Glomerular visceral epithelial cell (primary cell): ENCODE measurements around the gene TMEM143.
A peak's percentile ranks its signal among the peaks of the same experiment; 100 is the strongest.

Experiments
- DNase-seq: peaks from one replicate; pipeline ENCODE4 v3.0.0-alpha.2; 2016; ENCODE audit errors: extremely low spot score

The TMEM143 gene

DNA sequence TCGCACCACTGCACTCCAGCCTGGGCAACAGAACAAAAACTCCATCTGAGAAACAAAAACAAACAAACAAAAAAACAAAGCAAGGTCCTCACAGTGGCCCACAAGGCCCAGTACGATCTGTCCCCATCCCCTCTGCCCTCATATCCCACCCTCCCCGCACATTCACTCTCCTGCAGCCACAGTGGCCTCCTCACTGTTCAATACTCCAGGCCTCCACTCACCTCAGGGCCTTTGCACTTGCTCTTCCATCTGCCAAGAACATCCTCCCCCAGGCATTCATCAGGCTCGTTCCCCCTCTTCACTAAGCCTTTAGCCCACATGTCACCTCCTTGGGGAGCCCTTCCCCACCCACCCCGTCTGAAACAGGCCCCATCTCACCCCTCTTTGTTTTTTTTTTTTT, 4.6 kb downstream of the TMEM143 start:
- no peak for DNase-seq

GRCh38 chr19:48355365-48355954, 8.3 kb downstream of the TMEM143 start:
- no peak for DNase-seq

DNA sequence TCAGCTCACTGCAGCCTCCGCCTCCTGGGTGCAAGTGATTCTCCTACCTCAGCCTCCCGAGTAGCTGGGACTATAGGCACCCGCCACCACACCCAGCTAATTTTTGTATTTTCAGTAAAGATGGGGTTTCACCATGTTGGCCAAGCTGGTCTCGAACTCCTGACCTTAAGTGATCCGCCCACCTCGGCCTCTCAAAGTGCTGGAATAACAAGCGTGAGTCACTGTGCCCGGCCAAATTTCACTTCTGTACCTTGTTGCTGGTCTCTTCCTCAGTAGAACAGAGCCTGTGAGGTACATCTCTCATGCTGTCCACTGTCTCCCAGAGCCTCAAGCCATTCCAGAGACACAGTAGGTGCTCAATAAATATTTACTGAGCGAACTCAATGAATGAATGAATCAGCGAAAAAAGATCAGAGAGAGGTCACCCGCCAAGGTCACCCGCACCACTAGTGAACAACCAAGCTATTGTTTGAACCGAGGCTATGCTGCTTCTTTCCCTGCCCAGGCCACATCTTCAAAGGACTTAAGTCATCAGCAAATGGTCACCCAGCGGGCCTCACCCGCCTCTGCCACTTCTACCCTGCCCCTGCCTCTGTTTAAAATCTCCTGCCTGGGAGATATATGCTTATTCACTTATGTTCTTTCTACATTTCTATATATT, 9.3 kb downstream of the TMEM143 start:
- DNase-seq: no peak

DNA sequence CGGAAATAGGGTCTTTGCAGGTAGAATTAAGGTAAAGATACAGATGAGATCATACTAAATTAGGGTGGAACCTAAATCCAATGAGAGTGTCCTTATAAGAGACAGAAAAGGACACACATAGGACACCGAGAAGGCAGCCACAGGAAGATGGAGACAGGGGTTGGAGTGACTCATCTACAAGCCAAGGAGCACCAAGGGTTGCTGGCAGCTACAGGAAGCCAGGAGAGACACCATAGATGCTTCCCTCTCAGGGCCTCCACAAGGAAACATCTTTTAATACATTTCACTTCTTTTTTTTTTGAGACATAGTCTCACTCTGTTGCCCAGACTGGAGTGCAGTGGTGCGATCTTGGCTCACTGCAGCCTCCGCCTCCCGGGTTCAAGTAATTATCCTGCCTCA, 10.1 kb downstream of the TMEM143 start:
- DNase-seq: no peak

DNA sequence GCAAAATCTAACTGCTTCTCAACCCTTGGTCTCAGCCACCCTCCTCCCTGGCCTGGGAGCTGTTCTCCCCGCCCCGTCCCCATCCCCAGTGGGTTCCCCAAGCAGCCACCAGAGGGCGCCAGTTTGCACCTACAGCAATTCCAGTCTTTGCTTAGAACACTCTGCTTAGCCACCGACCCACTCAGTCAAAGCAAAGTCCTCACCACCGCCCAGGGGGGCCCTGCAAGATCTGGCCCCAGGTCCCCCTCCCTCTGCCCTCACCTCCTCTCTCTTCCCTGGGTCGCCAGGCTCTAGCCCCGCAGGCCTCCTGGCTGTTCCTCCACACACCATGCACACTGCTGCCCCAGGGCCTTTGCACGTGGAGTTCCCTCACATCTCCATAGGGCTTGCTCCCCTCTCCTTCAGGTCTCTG, 12.4 kb downstream of the TMEM143 start:
- DNase-seq: peak; percentile 61

- no peak for DNase-seq
Measured at GRCh38 chr19:48350856-48351255, 12.9 kb downstream of the TMEM143 start.

DNA sequence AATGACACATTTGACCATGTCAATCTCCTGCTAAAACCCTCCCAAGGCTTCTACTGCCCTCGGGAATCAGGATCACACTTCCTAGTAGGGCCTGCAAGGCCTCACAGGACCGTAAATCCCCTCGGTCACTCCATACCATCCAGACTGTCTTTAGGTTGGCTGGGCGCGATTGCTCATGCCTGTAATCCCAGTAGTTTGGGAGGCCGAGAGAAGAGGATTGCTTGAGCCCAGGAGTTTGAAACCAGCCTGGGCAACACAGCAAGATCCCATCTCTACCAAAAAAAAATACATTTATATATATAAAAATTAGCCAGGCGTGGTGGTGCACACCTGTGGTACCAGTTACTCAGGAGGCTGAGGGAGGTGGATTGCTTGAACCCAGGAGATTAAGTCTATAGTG, 15.0 kb downstream of the TMEM143 start:
- no peak for DNase-seq

DNA sequence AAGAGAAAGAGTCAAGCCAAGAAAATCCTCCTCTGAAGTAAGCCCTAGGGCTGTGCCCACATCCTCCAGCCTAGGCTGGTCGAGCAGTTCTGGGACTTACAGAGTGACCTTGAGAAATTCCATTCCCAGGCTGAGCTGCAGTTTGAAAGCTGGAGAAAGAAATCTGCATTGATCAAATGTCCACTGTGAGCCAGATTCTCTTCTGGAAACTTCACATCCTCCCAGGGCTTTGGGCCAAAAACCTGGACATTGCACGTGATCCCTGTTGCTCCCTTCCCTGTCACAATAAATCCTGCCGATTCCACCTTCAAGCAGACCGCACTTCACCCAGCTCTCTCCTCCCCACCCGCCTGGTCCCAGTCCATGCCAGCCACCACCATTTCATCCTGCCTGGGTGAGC, 15.7 kb downstream of the TMEM143 start:
- DNase-seq: no peak

GRCh38 chr19:48346191-48346590, 17.5 kb downstream of the TMEM143 start:
- DNase-seq: no peak

DNA sequence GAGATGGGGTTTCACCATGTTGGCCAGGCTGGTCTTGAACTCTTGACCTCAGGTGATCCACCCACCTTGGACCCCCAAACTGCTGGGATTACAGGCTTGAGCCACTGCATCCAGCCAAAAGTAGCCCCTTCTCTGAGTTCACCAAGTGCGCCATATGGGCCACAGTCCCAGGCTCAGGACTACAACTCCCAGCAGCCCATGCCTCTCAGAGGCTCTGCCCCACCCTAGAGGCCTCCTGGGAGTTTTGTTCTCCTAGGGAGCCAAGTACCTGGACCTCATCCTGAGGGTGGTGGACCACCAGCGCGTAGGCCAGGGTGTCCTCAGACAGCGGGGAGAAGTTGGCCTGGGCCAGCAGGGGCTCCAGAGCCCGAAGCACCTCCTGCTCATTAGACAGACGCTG, 18.8 kb downstream of the TMEM143 start:
- no peak for DNase-seq

GRCh38 chr19:48342841-48343540, 20.7 kb downstream of the TMEM143 start:
- DNase-seq: no peak

DNA sequence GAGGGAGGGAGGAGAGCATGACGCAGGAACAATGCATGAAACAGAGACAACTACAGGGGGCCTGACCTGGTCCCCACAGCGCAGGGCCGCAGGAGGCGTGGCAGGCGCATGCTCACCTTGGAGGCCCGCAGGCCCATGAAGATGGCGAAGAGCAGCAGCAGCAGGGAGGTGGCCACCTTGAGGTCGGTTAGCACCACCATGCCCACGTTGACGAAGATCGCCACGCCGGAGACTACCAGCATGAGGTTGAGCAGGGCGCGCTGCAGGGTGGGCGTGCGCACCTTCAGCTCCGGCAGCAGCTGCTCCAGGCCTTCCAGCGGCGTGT, 21.4 kb downstream of the TMEM143 start:
- DNase-seq: no peak

GRCh38 chr19:48341515-48342413, 22.0 kb downstream of the TMEM143 start:
- no peak for DNase-seq

GRCh38 chr19:48340995-48341394, 22.7 kb downstream of the TMEM143 start:
- DNase-seq: no peak

GRCh38 chr19:48338802-48339503, 24.8 kb downstream of the TMEM143 start:
- DNase-seq: no peak

DNA sequence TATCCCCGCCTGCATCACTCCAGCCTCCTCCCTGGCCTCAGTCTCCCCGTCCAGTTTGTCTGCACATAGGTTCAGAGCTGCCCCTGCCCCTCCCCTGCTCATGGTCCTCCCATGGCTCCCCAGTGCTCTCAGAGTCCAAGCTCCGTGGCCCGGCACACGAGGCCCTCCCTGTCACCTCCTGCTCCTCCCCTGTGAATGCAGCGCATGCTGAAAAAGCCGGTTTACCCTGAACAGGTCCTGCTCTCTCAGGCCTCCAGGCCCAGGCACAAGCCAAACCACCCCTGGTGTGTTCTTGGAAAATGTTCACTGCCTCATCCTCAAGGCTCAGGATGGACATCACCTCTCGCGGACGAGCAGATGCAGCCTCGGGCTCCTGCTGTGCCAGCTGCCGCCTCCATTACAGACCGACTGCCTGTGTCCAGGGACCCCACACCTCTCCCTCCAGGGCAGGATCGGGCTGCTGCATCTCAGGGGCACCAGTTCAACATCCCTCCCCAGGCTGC, 25.4 kb downstream of the TMEM143 start:
- no peak for DNase-seq

- peak; percentile 90 for DNase-seq
Measured at GRCh38 chr19:48333467-48334384, 30.0 kb downstream of the TMEM143 start.

GRCh38 chr19:48332662-48333466, 30.9 kb downstream of the TMEM143 start:
- DNase-seq: peak; percentile 96

DNA sequence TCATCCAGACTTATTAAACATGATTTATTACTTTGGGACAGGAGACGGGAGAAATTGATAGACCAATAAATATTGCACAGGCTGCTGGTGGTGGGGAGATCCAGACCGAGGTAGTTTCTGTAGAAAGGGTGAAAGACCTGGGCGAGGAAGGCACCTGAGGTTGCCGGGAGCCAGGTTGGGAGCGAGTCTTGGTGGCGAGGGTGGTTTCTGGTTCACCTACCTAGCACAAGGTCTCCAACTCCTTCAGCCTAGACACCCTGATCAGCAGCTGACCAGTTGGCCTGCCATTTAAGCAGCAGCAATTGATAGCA, 31.4 kb downstream of the TMEM143 start:
- no peak for DNase-seq
